CD14-positive monocyte (primary cell): ENCODE measurements around the gene TCEANC. TPM values are rescaled to one million over a fixed set of nuclear protein-coding genes. Genes with fewer than 3 reads are reported as not detected.
"Not testable (repeated sequence)": the region's sequence is repeated elsewhere in the genome, so short reads cannot be mapped to it uniquely, and the experiment has no call there.

ENCODE experiments used
- DNase-seq, 3 donors: peaks; one replicate each; pipeline ENCODE4 v3.0.0-alpha.2; 2011 to 2022
- H2AFZ ChIP-seq: 2 replicates; pipeline ENCODE4 v1.6.0; 2012; ENCODE audit warnings: mild to moderate bottlenecking, low read depth, low read length, inconsistent platforms; ENCODE audit not compliant: insufficient read depth, poor library complexity, severe bottlenecking
- H3K27ac ChIP-seq, 2 donors: 1 replicate in 1 of 2; 2 replicates in 1 of 2; pipeline ENCODE4 v1.5.1; 2012 to 2013; ENCODE audit warnings: low read length in 2 of 2, control low read depth in 1 of 2, inconsistent platforms in 1 of 2, low read depth in 1 of 2, mild to moderate bottlenecking in 1 of 2
- H3K27me3 ChIP-seq, 2 donors: one replicate each; pipeline versions ENCODE4 v1.6.0 to v1.6.1; 2011 to 2013; ENCODE audit warnings: low read length in 2 of 2; ENCODE audit not compliant: control insufficient read depth in 2 of 2, insufficient read depth in 2 of 2
- H3K36me3 ChIP-seq, 2 donors: replicated peaks in 1 of 2; 1 replicate in 1 of 2; 2 replicates in 1 of 2; pipeline versions ENCODE4 v1.5.1 to v1.6.1; 2012 to 2013; ENCODE audit warnings: low read length in 2 of 2, control low read depth in 1 of 2, inconsistent platforms in 1 of 2, mild to moderate bottlenecking in 1 of 2; ENCODE audit not compliant: insufficient read depth in 2 of 2, control insufficient read depth in 1 of 2
- H3K4me1 ChIP-seq, 2 donors: 1 replicate in 1 of 2; 2 replicates in 1 of 2; pipeline versions ENCODE4 v1.5.1 to v1.6.1; 2012 to 2013; ENCODE audit warnings: low read length in 2 of 2, control low read depth in 1 of 2, inconsistent platforms in 1 of 2, mild to moderate bottlenecking in 1 of 2, moderate library complexity in 1 of 2; ENCODE audit not compliant: insufficient read depth in 2 of 2, control insufficient read depth in 1 of 2
- H3K4me2 ChIP-seq: replicated peaks from 2 replicates; pipeline ENCODE3; 2012; ENCODE audit warnings: low read length, moderate library complexity, mild to moderate bottlenecking; ENCODE audit not compliant: poor library complexity, severe bottlenecking; ENCODE audit errors: extremely low read depth
- H3K4me3 ChIP-seq, 3 experiments: fragments of 200-600 bp in 1 of 3; sonication (generic) in 1 of 3; replicated peaks in 1 of 3; 1 replicate in 2 of 3; 2 replicates in 1 of 3; pipeline ENCODE4 v1.5.1; 2011 to 2013; ENCODE audit warnings: low read length in 3 of 3, mild to moderate bottlenecking in 3 of 3, control low read depth in 2 of 3, low read depth in 2 of 3, inconsistent platforms in 1 of 3, moderate library complexity in 1 of 3
- H3K79me2 ChIP-seq: 2 replicates; pipeline ENCODE4 v1.6.0; 2012; ENCODE audit warnings: mild to moderate bottlenecking, control low read depth, inconsistent platforms, low read length, moderate library complexity; ENCODE audit not compliant: insufficient read depth
- H3K9ac ChIP-seq: 2 replicates; pipeline ENCODE4 v1.6.0; 2017; ENCODE audit warnings: low read length, mild to moderate bottlenecking; ENCODE audit not compliant: insufficient read depth, poor library complexity, severe bottlenecking
- H3K9me3 ChIP-seq, 2 donors: replicated peaks in 1 of 2; 1 replicate in 1 of 2; 2 replicates in 1 of 2; pipeline versions ENCODE4 v1.5.1 to v1.6.1; 2012 to 2013; ENCODE audit warnings: low read length in 2 of 2, control low read depth in 1 of 2; ENCODE audit not compliant: control insufficient read depth in 1 of 2, insufficient read depth in 1 of 2
- H4K20me1 ChIP-seq: 2 replicates; pipeline ENCODE4 v1.6.0; 2012; ENCODE audit warnings: mild to moderate bottlenecking, low read length, control low read depth, moderate library complexity; ENCODE audit not compliant: insufficient read depth
- H3K27ac Mint-ChIP-seq, 7 donors: one replicate each; pipeline ENCODE4 v1.8.0; 2020; ENCODE audit warnings: mild to moderate bottlenecking in 7 of 7, mixed read lengths in 7 of 7, moderate library complexity in 6 of 7, inconsistent platforms in 2 of 7
- H3K27me3 Mint-ChIP-seq, 3 donors: one replicate each; pipeline ENCODE4 v1.8.0; 2021 to 2022; ENCODE audit warnings: low read depth in 3 of 3, mild to moderate bottlenecking in 3 of 3, mixed read lengths in 3 of 3, moderate library complexity in 3 of 3, inconsistent platforms in 1 of 3
- H3K36me3 Mint-ChIP-seq, 2 donors: one replicate each; pipeline ENCODE4 v1.8.0; 2020; ENCODE audit warnings: mixed read lengths in 2 of 2, inconsistent platforms in 1 of 2, mild to moderate bottlenecking in 1 of 2
- H3K4me1 Mint-ChIP-seq: one replicate; pipeline ENCODE4 v1.8.0; 2020; ENCODE audit warnings: mild to moderate bottlenecking, mixed read lengths
- H3K4me3 Mint-ChIP-seq, 2 donors: one replicate each; pipeline ENCODE4 v1.8.0; 2020; ENCODE audit warnings: mild to moderate bottlenecking in 2 of 2, mixed read lengths in 2 of 2, moderate library complexity in 1 of 2
- H3K9me3 Mint-ChIP-seq, 7 donors: one replicate each; pipeline ENCODE4 v1.8.0; 2020 to 2022; ENCODE audit warnings: mixed read lengths in 7 of 7, mild to moderate bottlenecking in 6 of 7, moderate library complexity in 6 of 7, inconsistent platforms in 2 of 7
- WGBS: methylation state at CpG from one replicate; pipeline ENCODE4 v1.1.5; 2013; ENCODE audit warnings: missing lambda C conversion rate; ENCODE audit not compliant: insufficient coverage; 5-methylcytosine and 5-hydroxymethylcytosine counted together
- intact Hi-C, 2 donors: fragments of 100-400 bp; cut with micrococcal nuclease; formaldehyde crosslinking; loops; one replicate each; pipeline versions ENCODE4 v1.15.0 to v1.15.1; 2023
- polyA plus RNA-seq, 3 donors: library from polyadenylated mRNA; depleted of rRNA in 1 of 3; unstranded in 2 of 3; stranded (reverse) in 1 of 3; fragments of 300-500 nt in 2 of 3; fragments of >200 nt in 1 of 3; fragmentation: Illumina TruSeq in 2 of 3; gene quantifications; 1 replicate in 2 of 3; 2 replicates in 1 of 3; pipeline ENCODE4 v1.2.3, GENCODE V29; 2012 to 2021
- TF ChIP-seq, protein P1 (sequence below): fragments of 200-600 bp; IDR thresholded peaks from one replicate; pipeline ENCODE4 v1.8.0; 2022; ENCODE audit warnings: antibody characterized with exemption, mild to moderate bottlenecking

TCEANC gene
- polyA plus RNA-seq, 3 donors: 1.6 to 2.8 (median 1.9) TPM

DNA sequence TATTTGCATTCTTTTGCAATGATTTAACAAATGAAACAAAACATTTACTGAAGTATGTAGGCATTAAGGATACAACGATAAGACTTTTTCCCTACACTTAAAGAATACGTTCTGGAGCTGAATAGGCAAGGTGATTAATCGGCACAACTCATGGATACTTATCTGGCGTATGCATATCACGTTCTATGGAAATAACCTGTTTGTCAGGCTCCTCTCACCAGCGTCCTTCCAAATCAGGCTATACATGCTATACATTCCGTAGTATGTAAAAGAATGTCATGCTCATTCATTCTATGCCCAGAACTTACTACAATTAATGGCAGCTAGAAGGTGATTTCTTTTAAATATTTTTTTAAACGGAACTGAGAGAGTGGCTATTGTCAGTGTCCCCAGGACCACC, 25.6 kb upstream of the TCEANC start:
- Mint-ChIP-seq H3K36me3 (no peaks in the 10 kb centered on the region), H3K4me1 (no peaks in the 10 kb centered on the region), H3K27me3 (peaks cover 0 to 4% (median 0%) of the 10 kb centered on the region in 3 donors), H3K27ac (no peak overlapping the region), H3K9me3 (peaks cover 0 to 24% (median 6%) of the 10 kb centered on the region in 7 donors), H3K4me3 (no peak overlapping the region)
- Histone ChIP-seq H3K4me1 (no peaks in the 10 kb centered on the region), H3K27me3 (peaks cover 0 to 2% of the 10 kb centered on the region in 2 donors), H3K27ac (no peak overlapping the region), H3K79me2 (no peaks in the 10 kb centered on the region), H2AFZ (no peak overlapping the region), H3K4me2 (no peak overlapping the region), H3K4me3 (no peak overlapping the region), H3K9ac (no peak overlapping the region), H4K20me1 (no peaks in the 10 kb centered on the region), H3K9me3 (peaks cover 7% of the 10 kb centered on the region in 2 donors), H3K36me3 (no peaks in the 10 kb centered on the region)
- TF ChIP-seq, protein P1, sequence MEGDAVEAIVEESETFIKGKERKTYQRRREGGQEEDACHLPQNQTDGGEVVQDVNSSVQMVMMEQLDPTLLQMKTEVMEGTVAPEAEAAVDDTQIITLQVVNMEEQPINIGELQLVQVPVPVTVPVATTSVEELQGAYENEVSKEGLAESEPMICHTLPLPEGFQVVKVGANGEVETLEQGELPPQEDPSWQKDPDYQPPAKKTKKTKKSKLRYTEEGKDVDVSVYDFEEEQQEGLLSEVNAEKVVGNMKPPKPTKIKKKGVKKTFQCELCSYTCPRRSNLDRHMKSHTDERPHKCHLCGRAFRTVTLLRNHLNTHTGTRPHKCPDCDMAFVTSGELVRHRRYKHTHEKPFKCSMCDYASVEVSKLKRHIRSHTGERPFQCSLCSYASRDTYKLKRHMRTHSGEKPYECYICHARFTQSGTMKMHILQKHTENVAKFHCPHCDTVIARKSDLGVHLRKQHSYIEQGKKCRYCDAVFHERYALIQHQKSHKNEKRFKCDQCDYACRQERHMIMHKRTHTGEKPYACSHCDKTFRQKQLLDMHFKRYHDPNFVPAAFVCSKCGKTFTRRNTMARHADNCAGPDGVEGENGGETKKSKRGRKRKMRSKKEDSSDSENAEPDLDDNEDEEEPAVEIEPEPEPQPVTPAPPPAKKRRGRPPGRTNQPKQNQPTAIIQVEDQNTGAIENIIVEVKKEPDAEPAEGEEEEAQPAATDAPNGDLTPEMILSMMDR: no peak
- no peak for DNase-seq
- WGBS: no CpG with 5 or more reads among the region's 8 CpGs
- intact Hi-C loops: no loop called here

DNA sequence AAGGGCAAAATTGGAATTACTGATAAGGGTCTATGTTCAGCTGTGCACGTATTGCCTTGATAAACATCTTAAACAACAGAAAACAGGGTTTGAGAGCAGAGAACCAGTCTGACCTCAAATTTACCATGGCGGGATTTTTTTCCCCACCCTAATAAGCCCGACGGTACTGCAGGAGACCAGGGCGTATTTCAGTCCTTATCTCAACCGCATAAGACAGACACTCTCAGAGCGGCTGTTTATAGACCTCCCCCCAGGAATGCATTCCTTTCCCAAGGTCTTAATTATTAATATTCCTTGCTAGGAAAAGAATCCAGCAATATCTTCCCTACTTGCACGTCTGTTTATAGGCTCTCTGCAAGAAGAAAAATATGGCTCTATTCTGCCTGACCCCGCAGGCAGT, 15.7 kb upstream of the TCEANC start:
- H3K9me3 ChIP-seq: peaks cover 22 to 41% of the 10 kb centered on the region in 2 donors
- intact Hi-C loops, H3K4me2 ChIP-seq, H3K4me1 Mint-ChIP-seq, H3K4me3 Mint-ChIP-seq, H3K27me3 ChIP-seq, H2AFZ ChIP-seq, DNase-seq, H3K4me1 ChIP-seq, H3K27ac ChIP-seq, H3K79me2 ChIP-seq, H3K36me3 Mint-ChIP-seq, H3K9ac ChIP-seq, H3K36me3 ChIP-seq, H3K4me3 ChIP-seq, H3K27ac Mint-ChIP-seq, H4K20me1 ChIP-seq: not testable (repeated sequence)
- peaks cover 1 to 15% (median 2%) of the 10 kb centered on the region in 3 donors for H3K27me3 Mint-ChIP-seq
- H3K9me3 Mint-ChIP-seq: peaks cover 10 to 57% (median 33%) of the 10 kb centered on the region in 7 donors
- no CpG with 5 or more reads among the region's 9 CpGs for WGBS
